ENCODE results near the gene CEP68.
"Not testable (repeated sequence)": the region's sequence is repeated elsewhere in the genome, so short reads cannot be mapped to it uniquely, and the experiment has no call there.

The CEP68 gene

GRCh38 chr2:65093211-65093610, 37.0 kb downstream of the CEP68 start:
- no peak for DNase-seq

GRCh38 chr2:65096948-65097347, 40.7 kb downstream of the CEP68 start:
- no peak for DNase-seq

DNA sequence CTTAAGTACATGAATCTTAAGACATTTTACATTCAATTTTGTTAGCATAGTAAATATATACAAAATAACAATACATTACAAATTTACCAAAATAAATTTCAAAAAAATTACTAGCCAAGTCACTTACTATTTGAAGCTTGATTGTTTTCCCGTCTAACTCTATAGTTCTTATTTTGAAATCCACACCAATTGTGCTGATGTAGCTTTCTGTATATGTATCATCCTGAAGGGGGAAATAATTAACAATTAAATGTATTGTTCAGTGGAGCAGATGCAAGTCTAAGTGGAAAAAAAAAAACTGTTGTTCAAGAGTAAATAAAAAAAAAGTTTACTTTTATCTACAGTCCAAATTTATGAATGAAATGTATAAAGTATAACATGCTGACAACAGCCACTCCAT, 41.6 kb downstream of the CEP68 start:
- DNase-seq = no peak

DNA sequence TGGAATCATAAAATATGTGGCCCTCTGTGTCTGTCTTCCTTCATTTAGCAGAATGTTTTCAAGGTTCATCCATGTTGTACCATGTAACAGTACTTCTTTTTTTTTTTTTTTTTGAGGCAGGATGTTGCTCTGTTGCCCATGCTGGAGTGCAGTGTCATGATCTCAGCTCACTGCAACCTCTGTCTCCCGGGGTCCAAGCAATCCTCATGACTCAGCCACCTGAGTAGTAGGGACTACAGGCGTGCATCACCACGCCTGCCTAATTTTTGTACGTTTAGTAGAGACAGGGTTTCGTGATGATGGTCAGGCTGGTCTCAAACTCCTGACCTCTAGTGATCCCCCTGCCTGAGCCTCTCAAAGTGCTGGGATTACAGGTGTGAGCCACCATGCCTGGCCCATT, 42.5 kb downstream of the CEP68 start:
- DNase-seq = no peak

DNA sequence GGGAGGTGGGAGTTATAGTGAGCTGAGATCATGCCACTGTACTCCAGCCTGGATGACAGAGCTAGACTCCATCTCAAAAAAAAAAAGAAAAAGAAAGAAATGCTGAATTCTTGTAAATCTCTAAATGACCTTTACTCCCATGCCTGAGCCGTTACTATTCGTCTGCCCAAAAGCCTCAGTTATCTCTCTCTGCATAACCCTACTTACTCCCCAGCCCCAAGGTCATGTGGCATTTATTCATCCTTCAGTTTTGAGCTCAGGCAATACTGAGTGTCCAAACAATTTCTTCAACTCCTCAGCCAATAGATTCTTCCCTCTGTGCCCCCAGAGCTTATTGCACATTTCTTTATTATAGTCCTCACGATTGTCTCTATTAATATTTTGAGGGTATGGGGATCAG, 44.9 kb downstream of the CEP68 start:
- no peak for DNase-seq

GRCh38 chr2:65103013-65103715, 46.9 kb downstream of the CEP68 start:
- DNase-seq = no peak

DNA sequence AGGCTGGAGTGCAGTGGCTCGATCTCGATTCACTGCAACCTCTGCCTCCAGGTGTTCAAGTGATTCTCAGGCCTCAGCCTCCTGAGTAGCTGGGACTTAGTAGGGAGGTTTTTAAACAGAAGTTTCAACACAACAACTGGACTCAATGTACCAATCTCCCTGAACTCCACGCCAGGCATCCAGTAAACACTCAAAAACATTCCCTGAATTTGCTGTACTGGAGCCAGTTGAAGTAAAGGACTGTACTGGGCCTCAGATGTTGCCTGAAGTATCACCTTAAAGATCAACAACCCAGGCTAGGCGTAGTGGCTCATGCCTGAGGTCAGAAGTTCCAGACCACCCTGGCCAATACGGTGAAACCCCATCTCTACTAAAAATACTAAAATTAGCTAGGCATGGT, 51.3 kb downstream of the CEP68 start:
- DNase-seq = no peak

DNA sequence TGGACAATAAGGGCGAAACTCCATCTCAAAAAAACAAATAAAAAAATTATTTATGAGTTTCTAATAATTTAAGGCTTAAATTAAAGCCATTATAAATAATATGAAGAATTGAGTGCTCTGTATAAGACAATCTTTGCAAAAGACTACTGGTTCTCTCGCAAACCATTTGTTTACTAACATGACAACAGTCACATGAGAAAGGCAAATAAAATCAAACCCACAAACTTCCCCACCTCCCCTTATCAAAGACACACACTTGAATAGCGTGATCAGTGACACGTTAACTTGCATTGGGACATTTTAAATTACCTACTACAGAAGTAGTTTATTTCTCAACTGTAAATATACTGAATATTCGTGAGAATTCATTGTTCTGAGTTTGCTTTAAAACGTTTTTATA, 52.6 kb downstream of the CEP68 start:
- no peak for DNase-seq

- DNase-seq = no peak
Measured at GRCh38 chr2:65112633-65113032, 56.4 kb downstream of the CEP68 start.

- no peak for DNase-seq
Measured at GRCh38 chr2:65113229-65113628, 57.0 kb downstream of the CEP68 start.

DNA sequence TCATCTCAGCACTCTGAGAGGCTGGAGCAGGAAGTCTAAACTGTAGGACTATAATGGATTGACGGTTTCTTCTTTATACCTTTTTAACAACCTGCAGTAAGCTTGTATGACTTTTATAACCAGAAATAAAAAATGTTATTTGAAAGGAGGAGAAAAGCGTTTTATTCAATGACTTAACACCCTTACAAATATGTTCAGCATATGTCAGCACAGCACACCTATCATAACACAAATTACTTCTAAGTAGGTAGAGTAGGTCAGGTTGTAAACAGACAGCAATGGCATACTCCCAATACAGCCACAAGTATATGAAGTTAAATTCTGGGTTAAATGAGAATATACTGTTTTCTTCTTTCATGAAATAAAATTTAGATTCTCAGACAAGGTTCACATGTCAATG, 57.6 kb downstream of the CEP68 start:
- DNase-seq = no peak

- DNase-seq = no peak
Measured at GRCh38 chr2:65114921-65115320, 58.7 kb downstream of the CEP68 start.

GRCh38 chr2:65116645-65117044, 60.4 kb downstream of the CEP68 start:
- no peak for DNase-seq

GRCh38 chr2:65120990-65121693, 64.9 kb downstream of the CEP68 start:
- no peak for DNase-seq

- no peak for DNase-seq
Measured at GRCh38 chr2:65122313-65122712, 66.1 kb downstream of the CEP68 start.

- DNase-seq = not testable (repeated sequence)
Measured at GRCh38 chr2:65125457-65125856, 69.2 kb downstream of the CEP68 start.

DNA sequence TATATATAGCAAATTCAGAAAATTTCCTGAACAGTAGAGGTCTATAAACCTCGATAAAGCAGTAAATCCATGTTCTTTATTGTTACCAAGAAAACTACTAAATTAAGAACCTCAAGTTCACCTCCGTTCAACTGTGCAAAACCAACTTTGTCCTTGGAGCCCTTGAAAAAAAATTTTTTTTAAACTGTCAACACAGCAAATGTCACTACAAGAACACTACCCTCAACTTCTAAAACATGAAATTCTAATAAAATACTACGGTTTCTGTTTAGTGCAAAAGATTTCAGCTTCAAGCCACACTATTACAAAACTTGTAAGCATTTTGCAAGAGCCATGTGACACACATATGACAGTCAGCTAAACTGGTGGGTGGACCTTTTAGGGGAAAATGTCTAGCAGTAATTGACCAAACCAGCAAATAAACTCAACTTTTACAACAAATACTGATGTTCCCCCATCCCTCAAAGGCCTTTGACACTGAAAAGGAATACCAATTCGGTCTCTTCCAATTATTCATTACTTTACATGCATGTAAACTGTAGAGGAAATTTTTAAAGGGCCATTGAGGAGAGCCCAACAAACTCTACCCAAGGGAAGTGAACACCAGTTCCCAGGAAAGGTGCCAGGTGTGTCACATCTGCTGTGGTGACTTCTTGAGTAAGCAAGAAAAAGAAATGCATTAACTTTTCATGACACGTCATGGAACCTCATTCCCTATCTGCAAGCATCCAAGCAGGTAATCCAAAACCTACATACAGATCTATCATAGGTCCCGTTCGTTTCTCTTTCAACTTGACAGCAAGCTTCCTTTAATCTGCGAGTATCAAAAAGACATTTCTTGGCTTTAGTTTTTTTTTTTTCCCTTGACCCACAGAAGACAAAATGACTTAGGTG, 72.3 kb downstream of the CEP68 start:
- no peak for DNase-seq

- peak; percentile 37 for DNase-seq
Measured at GRCh38 chr2:65129286-65129825, 73.1 kb downstream of the CEP68 start.

GRCh38 chr2:65129826-65130663, 73.8 kb downstream of the CEP68 start, which contains the start of gene RAB1A:
RAB1A (minus strand) TSS chr2:65130106; CDS start chr2:65129915, 191 bp downstream.
- DNase-seq = peak; percentile 99

DNA sequence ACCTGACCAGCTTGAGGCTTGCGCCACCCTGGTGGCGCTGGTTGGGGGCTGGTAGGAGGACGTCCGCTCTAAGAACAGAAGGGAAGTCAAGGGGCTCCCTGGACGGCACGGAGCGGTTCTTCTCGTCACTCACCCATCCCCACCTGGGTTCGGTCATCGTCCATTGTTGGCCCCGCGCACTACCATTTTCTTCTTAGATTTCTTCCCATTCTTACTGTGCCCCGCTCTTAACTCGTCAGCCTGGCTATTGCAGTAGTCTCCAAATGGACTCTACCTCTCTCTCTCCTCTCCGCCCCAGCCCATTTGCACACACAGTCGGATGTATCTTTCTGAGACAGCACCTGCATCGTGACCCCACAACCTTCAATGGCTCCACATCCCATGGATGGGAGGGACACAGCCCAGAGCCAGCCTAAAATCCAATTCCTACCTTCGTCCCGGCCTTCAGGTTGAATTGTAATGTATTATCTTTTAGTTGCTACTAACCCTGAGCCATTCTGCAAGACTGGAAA, 74.5 kb downstream of the CEP68 start:
- DNase-seq = no peak

GRCh38 chr2:65132930-65133329, 76.7 kb downstream of the CEP68 start:
- not testable (repeated sequence) for DNase-seq

- no peak for DNase-seq
Measured at GRCh38 chr2:65133626-65134025, 77.4 kb downstream of the CEP68 start.

Measured in activated gamma-delta T cell (primary cell).